BE2C (cell line): Measurements from ENCODE around the gene CCDC97.
"Not testable (repeated sequence)": the region's sequence is repeated elsewhere in the genome, so short reads cannot be mapped to it uniquely, and the experiment has no call there.

Experiments
- DNase-seq: peaks from one replicate; pipeline ENCODE4 v3.0.0-alpha.2; 2020
- H3K27me3 ChIP-seq: fragments of 250-450 bp; sonication (Bioruptor Pico); 2 replicates; pipeline ENCODE4 v1.5.1; 2020; ENCODE audit warnings: mild to moderate bottlenecking
- H3K36me3 ChIP-seq: fragments of 250-450 bp; sonication (Bioruptor Pico); 2 replicates; pipeline ENCODE4 v1.5.1; 2020; ENCODE audit warnings: mild to moderate bottlenecking
- H3K4me1 ChIP-seq: fragments of 250-450 bp; sonication (Bioruptor Pico); 2 replicates; pipeline ENCODE4 v1.5.1; 2020
- H3K4me3 ChIP-seq: 2 replicates; pipeline ENCODE4 v1.5.1; 2011; ENCODE audit warnings: low read depth, low read length
- H3K9me3 ChIP-seq: fragments of 250-450 bp; sonication (Bioruptor Pico); 2 replicates; pipeline ENCODE4 v1.5.1; 2020
- CTCF ChIP-seq: IDR thresholded peaks from 2 replicates; pipeline ENCODE4 v1.5.1; 2012; ENCODE audit warnings: mild to moderate bottlenecking, low read depth, low read length

Gene CCDC97

GRCh38 chr19:41278478-41278877 lies 31.5 kb upstream of the CCDC97 start:
- peaks cover 98% of the 10 kb centered on the region for H3K36me3 ChIP-seq
- DNase-seq, result no peak
- no peaks in the 10 kb centered on the region for H3K9me3 ChIP-seq
- H3K4me1 ChIP-seq, result no peaks in the 10 kb centered on the region
- no peak overlapping the region for H3K4me3 ChIP-seq
- TF ChIP-seq CTCF, result no peak
- H3K27me3 ChIP-seq, result no peaks in the 10 kb centered on the region

DNA sequence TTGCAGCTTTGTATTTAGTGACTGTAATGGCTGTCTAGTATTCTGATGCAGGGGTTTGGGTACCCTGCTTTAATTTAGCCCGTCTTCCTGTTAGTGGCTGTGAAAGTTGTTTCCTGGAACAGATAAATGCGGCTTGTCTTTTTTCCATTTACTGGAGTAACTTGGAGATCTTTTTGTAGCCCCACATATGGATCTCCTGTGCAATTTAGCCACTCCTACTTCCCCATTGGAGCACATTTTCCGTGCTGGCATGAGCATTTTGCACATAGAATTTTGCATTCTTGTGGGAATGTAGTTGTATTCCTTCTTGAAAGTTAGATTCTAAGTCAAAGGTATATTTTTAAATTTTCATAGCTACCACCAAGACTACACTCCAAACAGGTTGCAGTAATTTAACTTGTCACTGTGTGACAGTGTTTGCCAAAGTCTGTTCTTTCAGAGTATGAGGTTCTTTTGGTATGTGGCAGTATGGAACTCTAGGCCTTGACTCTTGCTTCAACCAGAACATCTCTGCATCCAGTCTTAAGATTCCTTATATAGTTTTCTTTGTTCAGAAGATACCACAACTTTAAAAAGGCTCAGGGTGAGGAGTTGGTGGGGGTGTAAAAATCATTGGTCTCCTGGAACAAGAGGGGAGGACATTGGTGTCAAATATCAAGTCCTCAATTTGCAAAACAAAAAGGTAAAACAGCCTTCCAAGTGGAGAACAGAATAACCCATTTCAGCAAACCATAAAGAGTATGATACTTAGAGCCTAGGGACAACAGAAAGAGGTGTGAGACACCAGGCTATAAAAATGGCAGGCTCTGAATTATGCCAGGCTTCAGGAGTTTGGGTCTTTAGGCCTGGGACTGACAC lies 21.1 kb upstream of the CCDC97 start:
- Histone ChIP-seq H3K4me1 (no peaks in the 10 kb centered on the region), H3K36me3 (peaks cover 94% of the 10 kb centered on the region), H3K9me3 (no peaks in the 10 kb centered on the region), H3K4me3 (no peak overlapping the region), H3K27me3 (no peaks in the 10 kb centered on the region)
- no peak for DNase-seq
- TF ChIP-seq CTCF, result no peak

DNA sequence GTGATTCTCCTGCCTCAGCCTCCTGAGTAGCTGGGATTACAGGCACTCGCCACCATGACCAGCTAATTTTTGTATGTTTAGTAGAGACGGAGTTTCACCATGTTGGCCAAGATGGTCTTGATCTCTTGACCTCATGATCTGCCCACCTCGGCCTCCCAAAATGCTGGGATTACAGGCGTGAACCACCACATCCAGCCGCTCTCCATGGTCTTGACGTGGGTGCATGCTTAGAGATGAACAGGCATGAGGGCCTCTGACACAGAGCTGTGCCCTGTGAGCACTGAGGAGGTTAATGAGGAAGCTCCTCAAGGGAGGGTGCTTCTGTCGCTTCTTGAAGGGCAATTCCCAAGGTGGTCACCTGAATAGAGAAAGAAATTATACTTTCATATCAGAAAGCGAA lies 20.2 kb upstream of the CCDC97 start:
- H3K4me3 ChIP-seq, H3K9me3 ChIP-seq, H3K27me3 ChIP-seq, H3K4me1 ChIP-seq, DNase-seq: not testable (repeated sequence)
- H3K36me3 ChIP-seq, result peaks cover 94% of the 10 kb centered on the region

DNA sequence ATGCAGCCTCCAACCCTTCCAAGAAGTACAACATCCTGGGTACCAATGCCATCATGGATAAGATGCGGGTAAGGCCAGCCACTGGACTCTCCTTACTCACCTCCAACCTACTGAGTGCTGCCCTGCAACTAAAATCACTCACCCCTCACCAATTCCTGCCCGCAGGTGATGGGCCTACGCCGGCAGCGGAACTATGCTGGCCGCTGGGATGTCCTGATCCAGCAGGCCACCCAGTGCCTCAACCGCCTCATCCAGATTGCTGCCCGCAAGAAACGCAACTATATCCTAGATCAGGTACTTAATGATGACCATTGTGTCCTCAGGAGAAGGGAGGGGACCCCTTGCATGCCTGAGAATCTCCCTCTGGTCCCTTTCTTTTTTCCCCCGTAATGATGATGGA lies 15.6 kb upstream of the CCDC97 start:
- peaks cover 100% of the 10 kb centered on the region for H3K36me3 ChIP-seq

GRCh38 chr19:41295499-41295898 lies 14.5 kb upstream of the CCDC97 start:
- no peaks in the 10 kb centered on the region for H3K9me3 ChIP-seq
- no peak for DNase-seq
- H3K27me3 ChIP-seq, result no peaks in the 10 kb centered on the region
- H3K36me3 ChIP-seq, result peaks cover 100% of the 10 kb centered on the region
- H3K4me1 ChIP-seq, result no peaks in the 10 kb centered on the region
- TF ChIP-seq CTCF, result no peak
- H3K4me3 ChIP-seq, result no peak overlapping the region

More for the DNA sequence above, 15.6 kb upstream of the CCDC97 start:
- TF ChIP-seq CTCF, result no peak
- no peak for DNase-seq
- Histone ChIP-seq H3K4me3 (no peak overlapping the region), H3K27me3 (no peaks in the 10 kb centered on the region), H3K4me1 (no peaks in the 10 kb centered on the region), H3K9me3 (no peaks in the 10 kb centered on the region)

- no peak for DNase-seq
- H3K4me1 ChIP-seq, result no peaks in the 10 kb centered on the region
- H3K27me3 ChIP-seq, result no peaks in the 10 kb centered on the region
- no peak overlapping the region for H3K4me3 ChIP-seq
- TF ChIP-seq CTCF, result no peak
- no peaks in the 10 kb centered on the region for H3K9me3 ChIP-seq
- peaks cover 100% of the 10 kb centered on the region for H3K36me3 ChIP-seq
These were observed 13.5 kb upstream of the CCDC97 start for GRCh38 chr19:41296433-41296871.
